Smooth muscle cell (in vitro differentiated cells): ENCODE results near the gene GAB3. TPM values are rescaled to one million over a fixed set of nuclear protein-coding genes. Genes with fewer than 3 reads are reported as not detected.

Source experiments
- DNase-seq: peaks from one replicate; lab custom pipeline; 2025; ENCODE audit not compliant: unreplicated experiment; lab: John Stamatoyannopoulos, UW
- H2AFZ ChIP-seq: fragments of 200-600 bp; sonication (generic); 2 replicates; pipeline ENCODE4 v1.6.0; 2016; ENCODE audit warnings: antibody characterized with exemption, low read depth, mild to moderate bottlenecking
- H3F3A ChIP-seq: fragments of 200-600 bp; sonication (generic); 2 replicates; pipeline ENCODE4 v1.6.0; 2017; ENCODE audit warnings: antibody characterized with exemption, low read depth
- H3K27ac ChIP-seq: fragments of 200-600 bp; sonication (generic); 2 replicates; pipeline ENCODE4 v1.5.1; 2016; ENCODE audit warnings: low read depth, mild to moderate bottlenecking
- H3K27me3 ChIP-seq: fragments of 200-600 bp; sonication (generic); 2 replicates; pipeline ENCODE4 v1.6.1; 2016; ENCODE audit warnings: low read depth, mild to moderate bottlenecking
- H3K36me3 ChIP-seq: fragments of 200-600 bp; sonication (generic); 2 replicates; pipeline ENCODE4 v1.5.1; 2016; ENCODE audit warnings: low read depth
- H3K4me1 ChIP-seq: fragments of 200-600 bp; sonication (generic); 2 replicates; pipeline ENCODE4 v1.5.1; 2016; ENCODE audit warnings: low read depth
- H3K4me2 ChIP-seq: fragments of 200-600 bp; sonication (generic); 2 replicates; pipeline ENCODE4 v1.6.0; 2016; ENCODE audit warnings: mild to moderate bottlenecking
- H3K4me3 ChIP-seq: fragments of 200-600 bp; sonication (generic); 2 replicates; pipeline ENCODE4 v1.5.1; 2016; ENCODE audit warnings: mild to moderate bottlenecking
- H3K79me2 ChIP-seq: fragments of 200-600 bp; sonication (generic); 2 replicates; pipeline ENCODE4 v1.6.0; 2016; ENCODE audit warnings: low read depth, mild to moderate bottlenecking
- H3K9ac ChIP-seq: fragments of 200-600 bp; sonication (generic); 2 replicates; pipeline ENCODE4 v1.6.0; 2016; ENCODE audit warnings: low read depth
- H3K9me3 ChIP-seq: fragments of 200-600 bp; sonication (generic); replicated peaks from 2 replicates; pipeline ENCODE4 v1.5.1; 2016; ENCODE audit warnings: low read depth
- H4K20me1 ChIP-seq: fragments of 200-600 bp; sonication (generic); 2 replicates; pipeline ENCODE4 v1.6.0; 2016; ENCODE audit warnings: low read depth
- WGBS: methylation state at CpG from one replicate; pipeline ENCODE4 v1.1.7; 2016; ENCODE audit warnings: low lambda C conversion rate; 5-methylcytosine and 5-hydroxymethylcytosine counted together
- polyA plus RNA-seq: library from polyadenylated mRNA; unstranded; fragments of >200 nt; fragmentation: Nextera tagmentation; extraction: Ambion mirVana; gene quantifications from 2 replicates; pipeline ENCODE4 v1.2.1, GENCODE V29; 2016
- total RNA-seq: library from RNA; depleted of rRNA; stranded (reverse); fragments of >200 nt; gene quantifications from 2 replicates; pipeline ENCODE4 v1.2.3, GENCODE V29; 2014
- TF ChIP-seq, protein P1 (sequence below): fragments of 200-600 bp; sonication (generic); IDR thresholded peaks from 2 replicates; pipeline ENCODE4 v1.5.1; 2017; ENCODE audit warnings: borderline replicate concordance, mild to moderate bottlenecking, antibody characterized with exemption; ENCODE audit not compliant: insufficient read depth, poor library complexity, severe bottlenecking

Gene GAB3
- total and polyA plus RNA-seq, 2 experiments from 2014 or later = 0.39 to 0.72 TPM

DNA sequence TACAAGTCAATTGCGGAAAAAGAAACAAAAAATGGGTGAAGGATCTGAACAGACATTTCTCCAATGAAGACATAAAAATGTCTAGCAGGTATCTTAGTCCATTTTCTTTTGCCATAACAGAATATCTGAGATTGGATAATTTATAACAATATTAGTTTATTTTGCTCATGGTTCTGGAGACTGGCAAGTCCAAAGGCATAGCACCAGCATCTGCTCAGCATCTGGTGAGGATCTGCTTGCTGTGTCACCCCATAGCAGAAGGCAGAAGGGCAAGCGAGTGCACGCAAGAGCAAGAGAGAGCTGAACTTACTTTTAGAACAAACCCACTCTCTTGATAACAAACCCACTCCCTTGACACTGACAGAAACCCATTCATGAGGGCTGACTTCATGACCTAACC, 29.7 kb downstream of the GAB3 start:
- Histone ChIP-seq H3K27ac (no peak overlapping the region), H3K4me1 (no peaks in the 10 kb centered on the region), H4K20me1 (no peaks in the 10 kb centered on the region), H3K9ac (no peak overlapping the region), H3F3A (no peaks in the 10 kb centered on the region), H3K79me2 (no peaks in the 10 kb centered on the region), H3K9me3 (no peaks in the 10 kb centered on the region), H2AFZ (no peak overlapping the region), H3K4me2 (no peak overlapping the region), H3K27me3 (no peaks in the 10 kb centered on the region), H3K36me3 (no peaks in the 10 kb centered on the region), H3K4me3 (no peak overlapping the region)
- TF ChIP-seq, protein P1, sequence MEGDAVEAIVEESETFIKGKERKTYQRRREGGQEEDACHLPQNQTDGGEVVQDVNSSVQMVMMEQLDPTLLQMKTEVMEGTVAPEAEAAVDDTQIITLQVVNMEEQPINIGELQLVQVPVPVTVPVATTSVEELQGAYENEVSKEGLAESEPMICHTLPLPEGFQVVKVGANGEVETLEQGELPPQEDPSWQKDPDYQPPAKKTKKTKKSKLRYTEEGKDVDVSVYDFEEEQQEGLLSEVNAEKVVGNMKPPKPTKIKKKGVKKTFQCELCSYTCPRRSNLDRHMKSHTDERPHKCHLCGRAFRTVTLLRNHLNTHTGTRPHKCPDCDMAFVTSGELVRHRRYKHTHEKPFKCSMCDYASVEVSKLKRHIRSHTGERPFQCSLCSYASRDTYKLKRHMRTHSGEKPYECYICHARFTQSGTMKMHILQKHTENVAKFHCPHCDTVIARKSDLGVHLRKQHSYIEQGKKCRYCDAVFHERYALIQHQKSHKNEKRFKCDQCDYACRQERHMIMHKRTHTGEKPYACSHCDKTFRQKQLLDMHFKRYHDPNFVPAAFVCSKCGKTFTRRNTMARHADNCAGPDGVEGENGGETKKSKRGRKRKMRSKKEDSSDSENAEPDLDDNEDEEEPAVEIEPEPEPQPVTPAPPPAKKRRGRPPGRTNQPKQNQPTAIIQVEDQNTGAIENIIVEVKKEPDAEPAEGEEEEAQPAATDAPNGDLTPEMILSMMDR = no peak
- 88% methylated on average over 3 of the region's 3 CpGs for WGBS
- no peak for DNase-seq

DNA sequence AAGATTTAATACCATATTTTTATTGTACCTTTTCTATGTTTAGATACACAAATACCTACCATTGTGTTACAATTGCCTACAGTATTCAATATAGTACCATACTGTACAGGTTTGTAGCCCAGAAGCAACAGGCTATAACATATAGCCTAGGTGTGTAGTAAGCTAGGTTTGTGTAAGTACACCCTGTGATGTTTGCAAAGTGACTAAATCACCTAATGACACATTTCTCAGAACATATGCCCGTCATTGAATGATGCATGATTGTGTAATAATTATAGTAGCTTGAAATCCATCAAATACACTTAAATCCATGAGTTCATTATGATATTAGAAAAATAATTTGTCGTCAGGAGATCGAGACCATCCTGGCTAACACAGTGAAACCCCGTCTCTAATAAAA, 30.8 kb downstream of the GAB3 start:
- TF ChIP-seq, protein P1 = no peak
- WGBS = 60% methylated on average over 4 of the region's 4 CpGs

GRCh38 chrX:154719132-154719675, 31.7 kb downstream of the GAB3 start:
- Histone ChIP-seq H3K4me1 (no peaks in the 10 kb centered on the region), H3K27me3 (no peaks in the 10 kb centered on the region), H3K27ac (no peak overlapping the region), H3K9me3 (no peaks in the 10 kb centered on the region), H3K4me2 (peak overlapping the region; percentile 22), H3K9ac (no peak overlapping the region), H4K20me1 (no peaks in the 10 kb centered on the region), H3K36me3 (no peaks in the 10 kb centered on the region), H3K79me2 (no peaks in the 10 kb centered on the region), H3F3A (no peaks in the 10 kb centered on the region), H3K4me3 (no peak overlapping the region), H2AFZ (no peak overlapping the region)
- TF ChIP-seq, protein P1 = no peak
- no peak for DNase-seq
- 40% methylated on average over 6 of the region's 6 CpGs for WGBS

More for the DNA sequence above, 30.8 kb downstream of the GAB3 start:
- Histone ChIP-seq H3K4me1 (no peaks in the 10 kb centered on the region), H3K27me3 (no peaks in the 10 kb centered on the region), H3K9ac (no peak overlapping the region), H3F3A (no peaks in the 10 kb centered on the region), H2AFZ (no peak overlapping the region), H3K9me3 (no peaks in the 10 kb centered on the region), H3K27ac (no peak overlapping the region), H3K79me2 (no peaks in the 10 kb centered on the region), H3K36me3 (no peaks in the 10 kb centered on the region), H3K4me2 (no peak overlapping the region), H3K4me3 (no peak overlapping the region), H4K20me1 (no peaks in the 10 kb centered on the region)
- DNase-seq = no peak

DNA sequence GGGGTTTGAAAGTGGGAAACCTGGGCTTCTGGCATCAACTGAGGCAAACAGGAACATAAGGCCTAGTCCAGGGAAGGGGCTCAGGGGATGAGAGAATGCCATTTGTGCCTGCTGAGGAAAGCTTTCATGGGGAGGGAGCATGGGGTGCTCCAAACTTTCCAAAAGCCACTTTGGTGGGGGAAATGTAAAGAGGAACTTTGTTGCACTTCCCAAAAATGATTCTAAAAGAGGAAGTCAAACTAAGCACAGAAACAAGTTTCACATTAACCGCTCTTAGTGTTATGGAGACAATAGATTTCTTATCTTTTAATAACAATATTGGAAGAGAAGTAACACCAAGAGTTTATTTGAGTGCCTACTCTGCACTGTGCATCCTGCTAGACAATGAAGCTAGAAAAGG, 32.3 kb downstream of the GAB3 start:
- no peaks in the 10 kb centered on the region for H3K36me3 ChIP-seq
- TF ChIP-seq, protein P1 = no peak
- H2AFZ ChIP-seq = no peak overlapping the region
- H4K20me1 ChIP-seq = no peaks in the 10 kb centered on the region
- H3K9me3 ChIP-seq = no peaks in the 10 kb centered on the region
- H3F3A ChIP-seq = no peaks in the 10 kb centered on the region
- no peaks in the 10 kb centered on the region for H3K79me2 ChIP-seq
- DNase-seq = no peak
- H3K27ac ChIP-seq = no peak overlapping the region
- WGBS = 71% methylated on average over 1 of the region's 1 CpG
- no peak overlapping the region for H3K4me2 ChIP-seq
- H3K4me3 ChIP-seq = no peak overlapping the region
- H3K9ac ChIP-seq = no peak overlapping the region
- no peaks in the 10 kb centered on the region for H3K27me3 ChIP-seq
- H3K4me1 ChIP-seq = no peaks in the 10 kb centered on the region
